ENCODE data around the gene ASB6. TPM values are rescaled to one million over a fixed set of nuclear protein-coding genes. Genes with fewer than 3 reads are reported as not detected.
A peak's percentile ranks its signal among the peaks of the same experiment; 100 is the strongest.

ASB6 gene
- total RNA-seq, 2 experiments from 2014 or later, result 13.4 to 15.0 TPM

GRCh38 chr9:129612815-129613519 lies 29.0 kb downstream of the ASB6 start:
- no peak overlapping the region for H3K27ac Mint-ChIP-seq
- CTCF ChIA-PET, result interaction anchor here (0.9 to 2.6 kb wide), 4 partner anchors 12 to 481 kb away, joined by 3 to 6 read pairs (median 4); partner anchors contain the start of gene IER5L
- POLR2A ChIA-PET, result no interaction called here
- ATAC-seq, result no peak
- no peak overlapping the region for H3K4me3 Mint-ChIP-seq
- intact Hi-C loops (cut with DNase I, micrococcal nuclease), result no loop called here
- peaks cover 20% of the 10 kb centered on the region for H3K4me1 Mint-ChIP-seq
- H3K27me3 Mint-ChIP-seq, result no peaks in the 10 kb centered on the region
- H3K9me3 Mint-ChIP-seq (ENCODE audit: low read depth), result no peaks in the 10 kb centered on the region
- H3K36me3 Mint-ChIP-seq (ENCODE audit: low read depth), result no peaks in the 10 kb centered on the region
- no peak for DNase-seq

DNA sequence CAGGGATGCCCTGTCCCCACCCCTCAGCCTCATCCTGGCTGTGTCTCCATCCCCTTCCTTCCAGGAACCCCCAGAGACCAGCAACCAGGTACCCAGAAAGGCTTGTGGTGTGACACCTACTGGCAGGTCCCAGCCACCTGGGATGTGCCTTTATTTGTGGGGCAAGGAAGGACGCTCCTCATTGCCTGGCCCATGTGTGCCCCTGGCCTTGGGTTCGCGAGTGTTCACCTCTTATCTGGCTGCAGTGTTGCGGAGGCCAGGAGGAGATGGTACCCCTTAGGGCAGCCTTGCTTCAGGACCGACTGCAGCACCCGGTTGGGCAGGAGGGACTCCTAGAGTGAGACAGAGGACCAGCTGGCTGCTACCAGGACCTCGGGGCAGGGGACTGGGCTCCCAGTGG lies 29.8 kb downstream of the ASB6 start:
- CTCF ChIA-PET, result interaction anchor here (0.7 to 2.6 kb wide), 7 partner anchors 12 to 481 kb away, joined by 4 to 15 read pairs (median 5); partner anchors contain the start of gene IER5L
- intact Hi-C loops (cut with DNase I, micrococcal nuclease), result no loop called here
- Mint-ChIP-seq H3K27ac (no peak overlapping the region), H3K4me1 (peaks cover 26% of the 10 kb centered on the region), H3K9me3 (ENCODE audit: low read depth) (no peaks in the 10 kb centered on the region), H3K4me3 (no peak overlapping the region), H3K36me3 (ENCODE audit: low read depth) (no peaks in the 10 kb centered on the region), H3K27me3 (no peaks in the 10 kb centered on the region)
- ATAC-seq (no peak), DNase-seq (no peak)
- POLR2A ChIA-PET, result no interaction called here

GRCh38 chr9:129611307-129611800 lies 30.6 kb downstream of the ASB6 start:
- no peaks in the 10 kb centered on the region for H3K27me3 Mint-ChIP-seq
- DNase-seq, result no peak
- CTCF ChIA-PET, result interaction anchor here (0.5 to 2.6 kb wide), 18 partner anchors 9 to 657 kb away, joined by 3 to 15 read pairs (median 4); partner anchors contain the start of genes C9orf50 and IER5L
- no peaks in the 10 kb centered on the region for H3K9me3 Mint-ChIP-seq (ENCODE audit: low read depth)
- POLR2A ChIA-PET, result no interaction called here
- intact Hi-C loops (cut with DNase I, micrococcal nuclease), result loop anchor here (1.0 to 2.0 kb wide), 6 partner anchors 12 to 481 kb away; partner anchors contain the start of gene NTMT1 (in 1 of the 2)
- peak overlapping the region; percentile 73 for H3K4me3 Mint-ChIP-seq
- no peaks in the 10 kb centered on the region for H3K36me3 Mint-ChIP-seq (ENCODE audit: low read depth)
- H3K27ac Mint-ChIP-seq, result no peak overlapping the region
- ATAC-seq, result no peak
- peaks cover 29% of the 10 kb centered on the region for H3K4me1 Mint-ChIP-seq

- Mint-ChIP-seq H3K4me3 (peak overlapping the region; percentile 73), H3K27ac (peak overlapping the region; percentile 47), H3K9me3 (ENCODE audit: low read depth) (no peaks in the 10 kb centered on the region), H3K4me1 (peaks cover 29% of the 10 kb centered on the region), H3K36me3 (ENCODE audit: low read depth) (no peaks in the 10 kb centered on the region), H3K27me3 (no peaks in the 10 kb centered on the region)
- peak; percentile 63 for ATAC-seq
- peak; percentile 85 for DNase-seq
- intact Hi-C loops (cut with DNase I, micrococcal nuclease), result loop anchor here (1.0 to 2.0 kb wide), 13 partner anchors 13 to 480 kb away; partner anchors contain the start of gene NTMT1 (in 1 of the 2)
- ChIA-PET POLR2A (no interaction called here), CTCF (interaction anchor here (0.5 to 2.6 kb wide), 17 partner anchors 10 to 657 kb away, joined by 3 to 15 read pairs (median 4); partner anchors contain the start of genes C9orf50 and IER5L)
Observed at GRCh38 chr9:129610473-129611306, 31.3 kb downstream of the ASB6 start.

GRCh38 chr9:129610213-129610472 lies 31.8 kb downstream of the ASB6 start:
- Mint-ChIP-seq H3K4me1 (peaks cover 29% of the 10 kb centered on the region), H3K36me3 (ENCODE audit: low read depth) (no peaks in the 10 kb centered on the region), H3K27me3 (no peaks in the 10 kb centered on the region), H3K4me3 (peak overlapping the region; percentile 73), H3K27ac (no peak overlapping the region), H3K9me3 (ENCODE audit: low read depth) (no peaks in the 10 kb centered on the region)
- ATAC-seq (no peak), DNase-seq (no peak)
- intact Hi-C loops (cut with DNase I, micrococcal nuclease), result loop anchor here (1.0 to 2.0 kb wide), 10 partner anchors 122 to 479 kb away; no protein-coding TSS in a partner anchor
- CTCF ChIA-PET, result no interaction called here
- POLR2A ChIA-PET, result no interaction called here

GRCh38 chr9:129609486-129610212 lies 32.3 kb downstream of the ASB6 start:
- ChIA-PET POLR2A (interaction anchor here (1.0 kb wide), 1 partner anchor 528 kb away, joined by 3 read pairs; the partner anchor contains the start of gene DOLPP1), CTCF (interaction anchor here (0.7 to 1.9 kb wide), 5 partner anchors 10 to 467 kb away, joined by 3 to 10 read pairs (median 4); no protein-coding TSS in a partner anchor)
- no peaks in the 10 kb centered on the region for H3K36me3 Mint-ChIP-seq (ENCODE audit: low read depth)
- H3K27me3 Mint-ChIP-seq, result no peaks in the 10 kb centered on the region
- DNase-seq (peak; percentile 59), ATAC-seq (peak; percentile 18)
- peak overlapping the region; percentile 67 for H3K27ac Mint-ChIP-seq
- peak overlapping the region; percentile 73 for H3K4me3 Mint-ChIP-seq
- H3K9me3 Mint-ChIP-seq (ENCODE audit: low read depth), result no peaks in the 10 kb centered on the region
- intact Hi-C loops (cut with DNase I, micrococcal nuclease), result loop anchor here (1.0 to 10.0 kb wide), 11 partner anchors 115 to 479 kb away; no protein-coding TSS in a partner anchor
- peaks cover 33% of the 10 kb centered on the region for H3K4me1 Mint-ChIP-seq

GRCh38 chr9:129608561-129609481 lies 33.1 kb downstream of the ASB6 start:
- H3K9me3 Mint-ChIP-seq (ENCODE audit: low read depth), result no peaks in the 10 kb centered on the region
- H3K4me3 Mint-ChIP-seq, result no peak overlapping the region
- no peaks in the 10 kb centered on the region for H3K36me3 Mint-ChIP-seq (ENCODE audit: low read depth)
- intact Hi-C loops (cut with DNase I, micrococcal nuclease), result loop anchor here in 1 of 2 experiments (10.0 kb wide), 1 partner anchor 114 kb away; no protein-coding TSS in a partner anchor
- CTCF ChIA-PET, result interaction anchor here (0.7 to 2.0 kb wide), 8 partner anchors 9 to 470 kb away, joined by 3 to 10 read pairs (median 4); no protein-coding TSS in a partner anchor
- DNase-seq (no peak), ATAC-seq (no peak)
- peaks cover 36% of the 10 kb centered on the region for H3K4me1 Mint-ChIP-seq
- POLR2A ChIA-PET, result interaction anchor here (0.6 to 1.0 kb wide), 2 partner anchors 463 to 528 kb away, joined by 3 read pairs; partner anchors contain the start of gene DOLPP1
- no peaks in the 10 kb centered on the region for H3K27me3 Mint-ChIP-seq
- no peak overlapping the region for H3K27ac Mint-ChIP-seq

GRCh38 chr9:129607027-129607387 lies 34.9 kb downstream of the ASB6 start:
- no peaks in the 10 kb centered on the region for H3K9me3 Mint-ChIP-seq (ENCODE audit: low read depth)
- H3K27ac Mint-ChIP-seq, result peak overlapping the region; percentile 88
- no peaks in the 10 kb centered on the region for H3K36me3 Mint-ChIP-seq (ENCODE audit: low read depth)
- no peaks in the 10 kb centered on the region for H3K27me3 Mint-ChIP-seq
- ChIA-PET CTCF (interaction anchor here (0.7 to 1.3 kb wide), 5 partner anchors 10 to 477 kb away, joined by 3 to 4 read pairs (median 3); no protein-coding TSS in a partner anchor), POLR2A (no interaction called here)
- H3K4me3 Mint-ChIP-seq, result no peak overlapping the region
- peaks cover 44% of the 10 kb centered on the region for H3K4me1 Mint-ChIP-seq
- intact Hi-C loops (cut with DNase I, micrococcal nuclease), result loop anchor here in 1 of 2 experiments (10.0 kb wide), 1 partner anchor 112 kb away; no protein-coding TSS in a partner anchor
- ATAC-seq (no peak), DNase-seq (no peak)

DNA sequence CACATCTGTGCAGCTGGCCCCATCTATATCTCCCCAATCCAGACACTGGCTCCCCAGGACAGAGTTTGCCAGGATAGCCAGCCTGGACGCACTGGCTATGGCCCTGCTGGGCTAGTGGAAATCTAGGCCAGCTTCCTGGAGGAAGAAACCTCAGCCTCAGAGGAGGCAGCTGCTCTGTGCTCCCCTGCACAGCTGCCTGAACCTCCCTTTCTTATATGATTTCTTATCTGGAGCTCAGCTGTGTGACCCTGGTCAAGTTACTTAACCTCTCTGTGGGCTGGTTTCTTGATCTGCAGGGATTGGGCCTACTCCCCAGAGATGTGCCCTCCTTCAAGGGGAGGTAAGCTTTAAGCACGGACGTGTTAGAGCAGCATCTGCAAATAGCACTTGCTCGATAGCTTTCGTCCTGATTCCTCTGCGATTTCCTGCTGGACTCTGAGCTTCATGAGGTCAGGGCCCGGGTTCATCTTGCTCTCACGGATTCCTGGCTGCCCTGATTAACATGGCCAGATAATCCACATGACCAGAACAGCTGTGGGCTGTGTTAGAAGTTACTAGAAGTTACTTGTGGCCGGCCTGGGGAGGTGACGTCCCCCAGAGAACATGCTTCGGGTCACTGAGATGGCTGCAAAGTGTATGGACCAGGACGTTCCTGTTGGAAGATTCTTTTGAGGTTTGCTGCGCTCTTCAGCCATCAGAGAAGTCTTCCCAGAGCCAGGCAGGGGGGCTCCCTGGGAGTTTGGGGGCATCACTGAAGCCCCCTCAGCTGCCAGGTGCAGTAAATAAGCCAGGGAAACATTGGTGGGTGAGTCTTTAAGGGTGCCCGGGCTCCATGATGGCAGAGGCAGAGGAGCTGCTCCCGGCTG lies 35.6 kb downstream of the ASB6 start:
- POLR2A ChIA-PET, result no interaction called here
- Mint-ChIP-seq H3K4me3 (no peak overlapping the region), H3K27ac (no peak overlapping the region), H3K36me3 (ENCODE audit: low read depth) (no peaks in the 10 kb centered on the region), H3K9me3 (ENCODE audit: low read depth) (no peaks in the 10 kb centered on the region), H3K27me3 (no peaks in the 10 kb centered on the region), H3K4me1 (peaks cover 42% of the 10 kb centered on the region)
- DNase-seq (no peak), ATAC-seq (no peak)
- intact Hi-C loops (cut with DNase I, micrococcal nuclease), result loop anchor here in 1 of 2 experiments (10.0 kb wide), 1 partner anchor 112 kb away; no protein-coding TSS in a partner anchor
- CTCF ChIA-PET, result interaction anchor here (0.7 to 1.5 kb wide), 7 partner anchors 10 to 476 kb away, joined by 3 to 6 read pairs (median 4); no protein-coding TSS in a partner anchor

Measured in activated CD4-positive, alpha-beta T cell treated with anti-CD3 and anti-CD28 coated beads for 36 hours (primary cell).